ENCODE results near the gene CARD19.
A peak's percentile ranks its signal among the peaks of the same experiment; 100 is the strongest.
"Not testable (repeated sequence)": the region's sequence is repeated elsewhere in the genome, so short reads cannot be mapped to it uniquely, and the experiment has no call there.

Gene CARD19

GRCh38 chr9:93089024-93089423 is 7.0 kb upstream of the CARD19 start:
- DNase-seq: no peak

- no peak for DNase-seq
These were observed 6.5 kb upstream of the CARD19 start for GRCh38 chr9:93089481-93089991.

- no peak for DNase-seq
These were observed 5.8 kb upstream of the CARD19 start for GRCh38 chr9:93090091-93090655.

GRCh38 chr9:93091056-93091452 is 5.0 kb upstream of the CARD19 start:
- DNase-seq: no peak

- peak; percentile 80 for DNase-seq
These were observed 4.5 kb upstream of the CARD19 start for GRCh38 chr9:93091453-93092081.

GRCh38 chr9:93092251-93092991 is 3.6 kb upstream of the CARD19 start:
- DNase-seq: no peak

- DNase-seq: no peak
These were observed 2.7 kb upstream of the CARD19 start for GRCh38 chr9:93093127-93093876.

GRCh38 chr9:93093877-93094657 is 1.9 kb upstream of the CARD19 start:
- no peak for DNase-seq

GRCh38 chr9:93094658-93095204 is 1.3 kb upstream of the CARD19 start:
- DNase-seq: no peak

- peak; percentile 98 for DNase-seq
These were observed 549 bp upstream of the CARD19 start for GRCh38 chr9:93095205-93096130.

- DNase-seq: no peak
These were observed 880 bp downstream of the CARD19 start for GRCh38 chr9:93096811-93097382.

- no peak for DNase-seq
These were observed 1.6 kb downstream of the CARD19 start for GRCh38 chr9:93097511-93098201.

GRCh38 chr9:93098236-93098946 is 2.4 kb downstream of the CARD19 start:
- peak; percentile 93 for DNase-seq

- DNase-seq: no peak
These were observed 3.7 kb downstream of the CARD19 start for GRCh38 chr9:93099551-93100275.

GRCh38 chr9:93100276-93100636 is 4.2 kb downstream of the CARD19 start:
- no peak for DNase-seq

GRCh38 chr9:93101086-93101485 is 5.1 kb downstream of the CARD19 start:
- not testable (repeated sequence) for DNase-seq

- no peak for DNase-seq
These were observed 9.6 kb downstream of the CARD19 start for GRCh38 chr9:93105620-93106019.

GRCh38 chr9:93107151-93107824 is 11.3 kb downstream of the CARD19 start:
- no peak for DNase-seq
